ENCODE measurements around the gene MICU1. TPM values are rescaled to one million over a fixed set of nuclear protein-coding genes. Genes with fewer than 3 reads are reported as not detected.

MICU1 gene
- total RNA-seq, 4 donors from 2014 or later = 14.6 to 22.2 (median 20.1) TPM

- Histone ChIP-seq H3K4me1 (peaks cover 60 to 98% (median 83%) of the 10 kb centered on the region in 3 donors), H3K4me3 (no peak overlapping the region), H3K9me3 (no peaks in the 10 kb centered on the region), H3K27me3 (no peaks in the 10 kb centered on the region), H3K27ac (peak overlapping the region; percentile 88 to 95 (median 92)), H3K36me3 (no peaks in the 10 kb centered on the region)
- 74 to 84% methylated on average over 7 to 8 of the region's 13 CpGs for WGBS, 2 donors
- no peak for TF ChIP-seq CTCF (IDR thresholded peaks at IDR 0.05)
- TF ChIP-seq POLR2A (IDR thresholded peaks at IDR 0.05) = no peak
- no peak for DNase-seq
- intact Hi-C loops (cut with DNase I) = no loop called here
These were observed 304.4 kb downstream of the MICU1 start for GRCh38 chr10:72321248-72322029.

GRCh38 chr10:72320676-72321247 is 305.1 kb downstream of the MICU1 start:
- intact Hi-C loops (cut with DNase I) = no loop called here
- no peaks in the 10 kb centered on the region for H3K36me3 ChIP-seq
- 13 to 26% methylated on average over 4 to 6 of the region's 12 CpGs for WGBS, 2 donors
- H3K4me1 ChIP-seq = peaks cover 67 to 100% (median 90%) of the 10 kb centered on the region in 3 donors
- DNase-seq = peak; percentile 42
- no peaks in the 10 kb centered on the region for H3K9me3 ChIP-seq
- TF ChIP-seq POLR2A (IDR thresholded peaks at IDR 0.05) (peak in 3 of 4 donors; percentile 34 to 61 (median 59)), CTCF (IDR thresholded peaks at IDR 0.05) (no peak)
- H3K27me3 ChIP-seq = no peaks in the 10 kb centered on the region
- H3K27ac ChIP-seq = peak overlapping the region; percentile 88 to 95 (median 92)
- H3K4me3 ChIP-seq = no peak overlapping the region

GRCh38 chr10:72319416-72320254 is 306.2 kb downstream of the MICU1 start:
- Histone ChIP-seq H3K9me3 (no peaks in the 10 kb centered on the region), H3K4me1 (peaks cover 76 to 100% (median 89%) of the 10 kb centered on the region in 3 donors), H3K27ac (peak overlapping the region; percentile 88 to 95 (median 92)), H3K36me3 (no peaks in the 10 kb centered on the region), H3K4me3 (peak overlapping the region; percentile 31 to 69 (median 46)), H3K27me3 (no peaks in the 10 kb centered on the region)
- intact Hi-C loops (cut with DNase I) = no loop called here
- TF ChIP-seq CTCF (IDR thresholded peaks at IDR 0.05) = peak in 1 of 6 experiments; percentile 24
- TF ChIP-seq POLR2A (IDR thresholded peaks at IDR 0.05) = peak in 1 of 4 donors; percentile 80
- peak; percentile 66 for DNase-seq
- whole genome bisulfite sequencing, 2 donors = 0% methylated on average over 1 to 5 of the region's 60 CpGs

GRCh38 chr10:72318418-72319262 is 307.2 kb downstream of the MICU1 start:
- Histone ChIP-seq H3K9me3 (no peaks in the 10 kb centered on the region), H3K4me1 (peaks cover 69 to 96% (median 82%) of the 10 kb centered on the region in 3 donors), H3K27ac (peak overlapping the region; percentile 88 to 95 (median 92)), H3K4me3 (peak overlapping the region in 3 of 4 donors; percentile 41 to 69 (median 51)), H3K36me3 (no peaks in the 10 kb centered on the region), H3K27me3 (no peaks in the 10 kb centered on the region)
- TF ChIP-seq CTCF (IDR thresholded peaks at IDR 0.05) (no peak), POLR2A (IDR thresholded peaks at IDR 0.05) (no peak)
- intact Hi-C loops (cut with DNase I) = no loop called here
- DNase-seq = no peak
- WGBS, 2 donors = 55 to 57% methylated on average over 8 to 9 of the region's 10 CpGs

Small RNAs within 50 kb of the gene (small RNA-seq; reads per million reads assigned to genes)
- gene AL513185.2 (0 reads per million in 4 donors), gene HMGN2P34 (0 reads per million in 4 donors), gene RF00019 (0 reads per million in 4 donors), gene RN7SL840P (0 reads per million in 4 donors), gene RNU6-805P (0 reads per million in 4 donors)

Other genes starting within 250 kb of the MICU1 start
- 10 to 100 TPM; 19.9 to 30.0 (median 23.4) TPM for gene MCU, start 66.1 kb upstream of the MICU1 start, total RNA-seq